Esophagus muscularis mucosa (tissue), 4 donors: Measurements from ENCODE around the gene UBQLNL. TPM values are rescaled to one million over a fixed set of nuclear protein-coding genes. Genes with fewer than 3 reads are reported as not detected.

Experiments used
- DNase-seq: peaks from one replicate; pipeline ENCODE4 v3.0.0-alpha.2; 2017; ENCODE audit errors: extremely low spot score
- H3K27ac ChIP-seq, 4 donors: fragments of 200-600 bp; sonication (generic); replicated peaks in 1 of 4; 1 replicate in 3 of 4; 2 replicates in 1 of 4; pipeline ENCODE4 v1.5.1; 2016 to 2019; ENCODE audit warnings: mild to moderate bottlenecking in 1 of 4
- H3K27me3 ChIP-seq, 4 donors: fragments of 200-600 bp; sonication (generic); one replicate each; pipeline versions ENCODE4 v1.5.1 to v1.6.0; 2016 to 2019
- H3K36me3 ChIP-seq, 4 donors: fragments of 200-600 bp; sonication (generic); one replicate each; pipeline ENCODE4 v1.5.1; 2016 to 2019
- H3K4me1 ChIP-seq, 4 donors: fragments of 200-600 bp; sonication (generic); one replicate each; pipeline ENCODE4 v1.5.1; 2016 to 2019
- H3K4me3 ChIP-seq, 4 donors: fragments of 200-600 bp; sonication (generic); 1 replicate in 2 of 4; 2 replicates in 2 of 4; pipeline ENCODE4 v1.5.1; 2016 to 2019; ENCODE audit warnings: mild to moderate bottlenecking in 4 of 4, moderate library complexity in 1 of 4
- H3K9me3 ChIP-seq, 4 donors: fragments of 200-600 bp; sonication (generic); 1 replicate in 3 of 4; 2 replicates in 1 of 4; pipeline ENCODE4 v1.5.1; 2016 to 2019
- EP300 ChIP-seq: sonication (generic); formaldehyde crosslinking; IDR thresholded peaks from one replicate; pipeline ENCODE4 v1.6.1; 2017; ENCODE audit warnings: antibody characterized with exemption
- POLR2A ChIP-seq: fragments of 450-650 bp; IDR thresholded peaks from one replicate; pipeline ENCODE4 v1.6.1; 2017; ENCODE audit warnings: antibody characterized with exemption, moderate library complexity, mild to moderate bottlenecking, low read depth
- POLR2AphosphoS5 ChIP-seq, 2 donors: sonication (generic); formaldehyde crosslinking; IDR thresholded peaks; one replicate each; pipeline ENCODE4 v1.6.1; 2017; ENCODE audit warnings: antibody characterized with exemption in 2 of 2
- WGBS: methylation state at CpG from one replicate; pipeline ENCODE4 v1.1.5; 2018; 5-methylcytosine and 5-hydroxymethylcytosine counted together
- intact Hi-C: fragments of 100-400 bp; cut with DNase I; formaldehyde crosslinking; loops from one replicate; pipeline ENCODE4 v1.15.1; 2023
- total RNA-seq, 4 donors: library from RNA; depleted of rRNA; stranded (reverse); fragments of >200 nt; gene quantifications; one replicate each; pipeline versions ENCODE4 v1.1.0 to v1.2.1, GENCODE V29; 2016
- TF ChIP-seq, protein P1 (sequence below), 3 experiments: fragments of 200-600 bp in 2 of 3; fragments of 450-650 bp in 1 of 3; sonication (generic) in 2 of 3; IDR thresholded peaks; one replicate each; pipeline ENCODE4 v1.5.1; 2017 to 2019; ENCODE audit warnings: antibody characterized with exemption in 3 of 3, mild to moderate bottlenecking in 2 of 3, moderate library complexity in 1 of 3

The UBQLNL gene
- total RNA-seq, 4 donors from 2014 or later, result 0.19 to 0.46 (median 0.42) TPM; not detected in 1

DNA sequence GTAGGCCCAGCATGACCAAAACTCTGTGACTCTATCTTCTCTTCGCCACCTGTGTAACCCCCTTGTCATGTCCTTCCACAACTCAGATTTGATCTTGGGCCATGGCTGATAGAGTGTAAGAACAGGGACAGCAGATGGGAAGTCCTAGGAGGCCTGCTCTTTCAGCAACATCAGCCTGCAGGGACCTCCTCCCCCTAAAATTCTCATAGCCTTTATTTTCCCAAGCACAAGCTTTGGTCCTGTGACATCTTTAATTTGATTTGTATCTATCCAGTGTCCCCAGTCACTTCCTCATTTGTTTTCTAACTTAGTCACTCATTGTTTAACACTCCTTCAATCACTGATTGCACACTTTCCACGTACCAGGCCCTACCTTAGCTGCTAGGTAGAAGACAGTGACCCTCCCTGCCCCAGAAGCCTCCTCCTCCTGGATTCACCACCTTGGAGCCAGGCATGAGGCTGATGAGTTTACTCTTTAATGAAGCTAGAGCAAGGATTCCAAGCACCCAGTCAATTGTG lies 12.0 kb downstream of the UBQLNL start:
- no peak overlapping the region for H3K27ac ChIP-seq
- H3K9me3 ChIP-seq, result no peaks in the 10 kb centered on the region
- TF ChIP-seq POLR2AphosphoS5 (IDR thresholded peaks at IDR 0.05) (no peak), EP300 (no peak), POLR2A (no peak)
- TF ChIP-seq, protein P1, sequence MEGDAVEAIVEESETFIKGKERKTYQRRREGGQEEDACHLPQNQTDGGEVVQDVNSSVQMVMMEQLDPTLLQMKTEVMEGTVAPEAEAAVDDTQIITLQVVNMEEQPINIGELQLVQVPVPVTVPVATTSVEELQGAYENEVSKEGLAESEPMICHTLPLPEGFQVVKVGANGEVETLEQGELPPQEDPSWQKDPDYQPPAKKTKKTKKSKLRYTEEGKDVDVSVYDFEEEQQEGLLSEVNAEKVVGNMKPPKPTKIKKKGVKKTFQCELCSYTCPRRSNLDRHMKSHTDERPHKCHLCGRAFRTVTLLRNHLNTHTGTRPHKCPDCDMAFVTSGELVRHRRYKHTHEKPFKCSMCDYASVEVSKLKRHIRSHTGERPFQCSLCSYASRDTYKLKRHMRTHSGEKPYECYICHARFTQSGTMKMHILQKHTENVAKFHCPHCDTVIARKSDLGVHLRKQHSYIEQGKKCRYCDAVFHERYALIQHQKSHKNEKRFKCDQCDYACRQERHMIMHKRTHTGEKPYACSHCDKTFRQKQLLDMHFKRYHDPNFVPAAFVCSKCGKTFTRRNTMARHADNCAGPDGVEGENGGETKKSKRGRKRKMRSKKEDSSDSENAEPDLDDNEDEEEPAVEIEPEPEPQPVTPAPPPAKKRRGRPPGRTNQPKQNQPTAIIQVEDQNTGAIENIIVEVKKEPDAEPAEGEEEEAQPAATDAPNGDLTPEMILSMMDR (IDR thresholded peaks at IDR 0.05), result no peak
- H3K4me3 ChIP-seq, result no peak overlapping the region
- intact Hi-C loops, result no loop called here
- H3K27me3 ChIP-seq, result no peaks in the 10 kb centered on the region
- no peaks in the 10 kb centered on the region for H3K4me1 ChIP-seq
- no peak for DNase-seq
- no peaks in the 10 kb centered on the region for H3K36me3 ChIP-seq
- WGBS, result 77% methylated on average over 2 of the region's 2 CpGs

DNA sequence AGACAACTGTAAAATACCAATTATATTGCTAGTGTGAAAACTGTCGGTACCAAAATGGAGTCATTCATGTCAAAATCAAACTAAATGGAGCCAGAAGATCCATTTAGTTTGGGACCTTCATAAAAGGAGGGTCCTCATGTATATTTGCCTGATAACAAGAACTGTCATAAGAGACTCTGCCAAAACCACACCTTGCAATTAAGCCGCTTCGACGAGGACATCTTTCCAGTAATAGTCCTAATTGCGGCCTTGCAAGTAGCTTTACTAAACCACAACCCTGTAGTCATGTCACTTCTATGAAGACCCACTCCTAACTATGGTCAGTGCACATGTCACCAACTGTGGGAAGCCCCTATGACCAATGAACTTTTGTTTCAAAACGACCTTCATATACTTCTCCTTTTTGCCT lies 16.1 kb downstream of the UBQLNL start:
- TF ChIP-seq POLR2A (no peak), EP300 (no peak), POLR2AphosphoS5 (IDR thresholded peaks at IDR 0.05) (no peak)
- TF ChIP-seq, protein P1 (IDR thresholded peaks at IDR 0.05), result no peak
- Histone ChIP-seq H3K27me3 (no peaks in the 10 kb centered on the region), H3K4me3 (no peak overlapping the region), H3K27ac (no peak overlapping the region), H3K9me3 (no peaks in the 10 kb centered on the region), H3K36me3 (no peaks in the 10 kb centered on the region), H3K4me1 (no peaks in the 10 kb centered on the region)
- WGBS, result 92% methylated on average over 6 of the region's 6 CpGs
- intact Hi-C loops, result no loop called here
- DNase-seq, result peak; percentile 64

DNA sequence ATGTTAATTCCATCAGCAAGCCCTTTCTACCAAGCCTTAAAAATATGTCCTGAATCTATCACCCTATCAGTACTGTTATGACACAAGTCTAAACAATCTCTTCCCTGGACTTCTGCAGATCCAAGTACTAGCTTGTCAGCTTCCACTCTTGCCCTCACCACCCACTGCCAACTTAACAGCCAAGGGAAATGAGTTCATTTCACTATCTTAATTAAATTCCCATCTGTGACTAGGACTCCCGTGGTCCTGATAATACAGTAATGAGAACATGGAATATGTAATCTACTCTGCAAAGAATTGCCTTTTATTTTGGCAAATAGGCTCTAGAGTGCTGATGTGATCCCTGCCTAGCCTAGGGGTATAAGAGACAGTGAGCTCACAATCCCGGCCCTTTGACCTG lies 16.8 kb downstream of the UBQLNL start:
- Histone ChIP-seq H3K4me3 (no peak overlapping the region), H3K9me3 (no peaks in the 10 kb centered on the region), H3K27ac (no peak overlapping the region), H3K4me1 (no peaks in the 10 kb centered on the region), H3K27me3 (no peaks in the 10 kb centered on the region), H3K36me3 (no peaks in the 10 kb centered on the region)
- intact Hi-C loops, result no loop called here
- WGBS, result 76% methylated on average over 2 of the region's 2 CpGs
- TF ChIP-seq, protein P1 (IDR thresholded peaks at IDR 0.05), result no peak
- TF ChIP-seq POLR2AphosphoS5 (IDR thresholded peaks at IDR 0.05) (no peak), EP300 (no peak), POLR2A (no peak)
- DNase-seq, result no peak

DNA sequence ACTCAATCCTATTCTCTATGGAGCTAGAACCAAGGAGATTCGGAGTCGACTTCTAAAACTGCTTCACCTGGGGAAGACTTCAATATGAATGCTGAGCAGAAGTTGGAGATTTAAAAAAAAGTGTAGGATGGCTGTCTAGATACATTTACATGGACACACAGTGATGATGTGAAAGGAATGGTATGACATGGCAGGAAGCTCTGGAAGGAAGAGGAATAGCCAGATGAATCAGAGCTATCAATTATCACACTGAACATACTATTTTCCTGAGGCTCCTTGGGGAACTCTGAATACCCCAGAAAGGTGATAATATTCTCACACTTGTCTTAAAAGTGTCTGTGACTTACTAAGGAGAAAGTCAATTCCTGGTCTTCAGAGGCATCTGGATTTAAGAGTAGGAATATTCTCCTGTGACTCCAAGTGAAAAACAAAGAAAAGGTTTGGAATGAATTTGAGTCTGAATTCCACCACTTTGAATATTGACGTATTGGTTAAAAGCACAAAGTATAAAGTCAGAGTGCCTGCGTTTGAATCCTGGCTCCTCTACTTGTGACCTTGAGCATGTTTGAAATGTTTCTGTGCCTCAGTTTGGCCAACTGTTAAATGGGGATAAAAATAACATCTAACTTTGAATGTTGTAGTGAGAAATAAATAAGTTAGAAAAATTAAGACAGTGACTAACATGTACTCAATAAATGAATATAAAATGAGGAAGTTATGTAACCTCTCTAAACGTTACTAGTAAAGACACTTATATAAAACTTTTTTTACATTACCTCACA lies 26.7 kb downstream of the UBQLNL start:
- H3K27me3 ChIP-seq, result no peaks in the 10 kb centered on the region
- intact Hi-C loops, result no loop called here

More for the DNA sequence above, 26.7 kb downstream of the UBQLNL start:
- H3K9me3 ChIP-seq, result no peaks in the 10 kb centered on the region
- no peak for DNase-seq
- H3K4me1 ChIP-seq, result no peaks in the 10 kb centered on the region
- no peak overlapping the region for H3K27ac ChIP-seq
- H3K36me3 ChIP-seq, result no peaks in the 10 kb centered on the region
- WGBS, result 55% methylated on average over 5 of the region's 5 CpGs
- TF ChIP-seq POLR2AphosphoS5 (IDR thresholded peaks at IDR 0.05) (no peak), EP300 (no peak), POLR2A (no peak)
- TF ChIP-seq, protein P1 (IDR thresholded peaks at IDR 0.05), result no peak
- no peak overlapping the region for H3K4me3 ChIP-seq
